ENCODE data around the gene NRDE2.

The NRDE2 gene

GRCh38 chr14:90295870-90296516, 35.7 kb downstream of the NRDE2 start:
- no peak for DNase-seq

- DNase-seq: no peak
These were observed 36.9 kb downstream of the NRDE2 start for GRCh38 chr14:90294872-90295271.

DNA sequence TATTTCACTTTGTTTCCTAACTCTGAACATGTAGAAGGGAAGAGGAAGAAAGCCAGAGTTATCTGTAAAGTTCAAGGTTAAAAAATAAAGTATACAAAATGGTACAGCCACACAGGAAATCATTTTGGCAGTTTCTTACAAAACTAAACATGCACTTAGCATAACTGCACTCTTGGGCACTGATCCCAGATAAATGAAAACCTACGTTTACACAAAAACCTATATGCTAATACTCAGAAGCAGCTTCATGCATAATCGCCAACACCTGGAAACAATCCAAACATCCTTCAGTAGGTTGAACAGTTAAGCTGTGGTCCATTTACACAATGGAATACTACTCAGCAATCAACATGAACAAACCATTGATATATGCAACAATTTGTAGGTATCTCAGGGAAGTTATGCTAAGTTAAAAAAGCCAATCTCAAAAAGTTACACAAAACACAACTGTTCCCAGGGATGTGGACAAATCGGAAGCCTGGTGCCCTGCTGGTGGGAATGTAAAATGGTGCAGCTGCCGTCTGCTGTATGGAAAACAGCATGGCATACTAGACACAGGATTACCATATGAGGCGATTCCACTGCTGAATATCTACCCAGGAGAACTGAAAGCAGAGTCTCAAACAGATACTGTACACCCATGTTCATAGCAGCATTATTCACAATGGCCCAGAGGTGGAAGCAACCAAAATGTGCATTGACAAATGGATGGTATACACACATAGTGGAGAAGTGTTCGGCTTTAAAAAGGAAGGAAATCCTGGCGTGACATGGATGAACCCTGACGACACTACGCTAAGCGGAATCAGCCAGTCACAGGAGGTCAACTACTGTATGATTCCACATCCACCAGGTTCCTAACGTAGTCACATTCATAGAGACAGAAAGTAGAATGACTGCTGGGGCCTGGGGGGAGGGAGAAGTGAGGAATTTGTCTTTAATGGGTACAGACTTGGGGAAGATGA, 37.7 kb downstream of the NRDE2 start:
- DNase-seq: no peak

DNA sequence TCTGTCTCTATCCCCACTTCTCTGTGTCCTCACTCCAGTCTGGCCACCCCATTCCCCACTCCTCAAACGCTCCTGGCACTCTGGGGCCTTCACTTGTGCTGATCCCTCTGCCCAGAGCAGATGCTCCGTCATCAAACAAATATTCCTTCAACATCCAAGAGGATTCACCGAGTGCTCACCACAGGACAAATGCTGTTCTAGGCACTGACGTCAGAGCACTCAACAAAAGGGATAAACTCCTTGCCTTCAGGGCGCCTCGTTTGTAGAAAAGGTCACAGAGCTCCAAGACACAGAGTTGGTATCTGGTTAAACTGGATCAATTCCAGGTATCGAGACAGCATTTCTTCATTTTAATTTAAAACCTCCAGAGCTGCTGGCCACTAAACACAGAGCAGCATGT, 40.0 kb downstream of the NRDE2 start:
- DNase-seq: no peak

GRCh38 chr14:90290337-90291011, 41.3 kb downstream of the NRDE2 start:
- no peak for DNase-seq

DNA sequence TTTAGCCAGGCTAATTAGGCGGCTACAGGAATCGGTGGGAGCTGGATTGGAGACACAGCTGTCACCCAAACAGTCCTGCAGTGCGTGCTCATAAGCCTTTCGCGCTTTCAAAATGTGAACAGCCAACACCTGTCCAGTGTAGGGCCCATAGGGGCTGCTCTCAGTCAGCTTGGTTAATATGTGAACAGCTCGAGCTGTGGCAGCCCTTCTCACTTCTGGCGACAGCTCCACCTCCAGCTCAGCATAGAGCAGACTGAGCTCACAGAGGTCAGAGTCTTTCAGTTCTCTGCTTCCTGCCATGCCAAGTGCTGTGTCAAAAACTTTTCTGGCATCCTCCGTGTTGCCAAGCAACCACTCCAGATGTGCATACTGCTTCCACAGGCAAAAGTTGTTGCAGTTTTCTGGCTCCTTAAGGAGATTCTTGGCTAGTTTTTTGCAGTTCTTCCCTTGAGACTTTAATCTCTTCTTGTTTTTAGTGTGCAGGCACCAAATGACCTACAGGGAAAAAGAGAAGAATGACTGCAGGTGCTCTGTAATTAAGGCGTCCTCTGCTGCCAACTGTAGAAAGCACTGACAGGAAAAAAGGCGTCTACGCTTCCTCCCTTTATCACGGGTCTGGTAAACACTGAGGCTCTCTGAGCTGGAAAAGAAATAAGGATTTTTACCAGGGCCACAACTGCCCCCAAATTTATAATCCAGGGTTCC, 42.9 kb downstream of the NRDE2 start:
- DNase-seq: peak; percentile 18

GRCh38 chr14:90287791-90288190, 44.0 kb downstream of the NRDE2 start:
- DNase-seq: peak; percentile 41

DNA sequence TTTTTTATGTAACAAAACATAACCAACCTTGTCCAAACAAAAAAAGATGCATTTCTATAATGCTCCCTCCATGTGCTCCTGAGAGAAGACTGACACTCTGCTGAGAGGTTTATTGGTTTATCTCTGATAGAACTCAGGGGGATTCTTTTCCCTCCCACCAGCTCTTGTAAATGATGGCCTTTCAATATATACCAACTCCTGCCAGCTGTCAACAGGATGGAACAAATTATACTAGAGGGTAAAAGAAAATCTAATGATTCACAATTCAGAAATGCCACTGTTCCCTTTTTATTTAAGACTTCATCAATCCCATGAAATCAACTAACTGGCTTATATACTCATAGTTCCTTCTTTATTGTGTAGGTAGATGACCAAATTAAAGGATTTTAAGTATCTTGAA, 50.0 kb downstream of the NRDE2 start:
- no peak for DNase-seq

GRCh38 chr14:90281261-90281660, 50.5 kb downstream of the NRDE2 start:
- no peak for DNase-seq

DNA sequence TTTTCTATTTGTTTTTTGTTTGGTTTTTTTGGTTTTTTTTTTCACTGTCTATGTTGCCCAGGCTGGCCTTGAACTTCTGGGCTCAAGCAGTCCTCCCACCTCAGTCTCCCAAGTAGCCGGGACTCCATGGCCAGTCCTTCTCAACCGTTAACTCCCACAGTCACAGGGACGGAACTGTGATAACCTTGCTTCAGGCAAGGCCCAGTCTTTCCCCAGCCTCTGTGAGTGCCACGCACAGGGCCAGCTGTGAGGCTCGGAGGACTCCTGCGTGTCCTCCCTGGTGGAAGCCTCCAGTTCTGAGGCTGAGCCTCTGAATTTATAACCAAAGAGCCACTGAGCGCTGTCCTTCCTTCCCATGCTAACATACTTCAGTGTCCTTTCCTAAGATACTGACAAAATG, 51.6 kb downstream of the NRDE2 start:
- DNase-seq: no peak

DNA sequence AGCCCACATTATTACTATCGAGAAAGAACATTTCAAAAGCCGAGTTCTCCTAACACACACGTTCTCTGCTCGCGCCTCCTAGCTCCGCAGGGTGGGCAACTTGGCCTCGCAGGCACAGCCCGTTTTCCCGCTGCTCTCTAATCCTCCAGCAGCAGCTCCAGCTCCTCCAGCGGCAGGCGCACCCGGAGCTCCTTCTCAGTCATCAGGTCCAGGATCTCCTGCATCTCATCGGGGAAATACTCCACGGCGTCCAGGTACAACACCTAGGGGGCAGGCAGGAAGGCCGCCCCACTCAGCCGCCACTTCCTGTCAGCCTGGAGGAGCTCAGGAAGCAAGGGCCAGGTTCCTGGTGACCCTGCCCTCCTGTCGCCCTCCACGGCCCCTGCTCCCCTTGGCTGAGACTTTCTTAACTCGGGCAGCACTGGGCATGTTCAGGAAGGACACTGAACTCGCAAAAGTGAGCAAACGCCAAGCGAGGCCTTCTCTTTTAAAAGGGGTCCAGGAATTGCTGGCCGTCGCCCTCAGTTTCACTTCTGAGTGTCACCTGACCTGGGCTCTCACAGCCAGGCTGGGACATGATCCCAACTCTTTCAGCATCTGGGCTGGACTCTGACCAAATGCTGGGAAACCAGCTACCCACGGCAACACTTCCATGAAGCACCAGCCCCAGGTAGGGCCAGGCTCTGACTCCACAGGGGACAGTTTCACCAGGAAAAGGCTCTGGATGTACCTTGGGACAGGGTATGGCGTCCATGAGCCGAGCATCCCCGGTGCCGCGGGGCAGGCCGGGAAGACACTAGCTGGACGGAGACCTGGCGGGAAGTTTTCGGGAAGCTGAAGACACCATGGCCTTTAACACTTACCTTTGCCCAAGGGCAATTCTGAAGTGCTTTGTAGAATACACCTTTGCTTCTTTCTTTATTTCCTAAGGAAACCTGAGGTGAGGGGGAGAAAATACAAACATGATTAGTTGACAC, 53.3 kb downstream of the NRDE2 start:
- no peak for DNase-seq

- no peak for DNase-seq
These were observed 54.1 kb downstream of the NRDE2 start for GRCh38 chr14:90277581-90278198.

DNA sequence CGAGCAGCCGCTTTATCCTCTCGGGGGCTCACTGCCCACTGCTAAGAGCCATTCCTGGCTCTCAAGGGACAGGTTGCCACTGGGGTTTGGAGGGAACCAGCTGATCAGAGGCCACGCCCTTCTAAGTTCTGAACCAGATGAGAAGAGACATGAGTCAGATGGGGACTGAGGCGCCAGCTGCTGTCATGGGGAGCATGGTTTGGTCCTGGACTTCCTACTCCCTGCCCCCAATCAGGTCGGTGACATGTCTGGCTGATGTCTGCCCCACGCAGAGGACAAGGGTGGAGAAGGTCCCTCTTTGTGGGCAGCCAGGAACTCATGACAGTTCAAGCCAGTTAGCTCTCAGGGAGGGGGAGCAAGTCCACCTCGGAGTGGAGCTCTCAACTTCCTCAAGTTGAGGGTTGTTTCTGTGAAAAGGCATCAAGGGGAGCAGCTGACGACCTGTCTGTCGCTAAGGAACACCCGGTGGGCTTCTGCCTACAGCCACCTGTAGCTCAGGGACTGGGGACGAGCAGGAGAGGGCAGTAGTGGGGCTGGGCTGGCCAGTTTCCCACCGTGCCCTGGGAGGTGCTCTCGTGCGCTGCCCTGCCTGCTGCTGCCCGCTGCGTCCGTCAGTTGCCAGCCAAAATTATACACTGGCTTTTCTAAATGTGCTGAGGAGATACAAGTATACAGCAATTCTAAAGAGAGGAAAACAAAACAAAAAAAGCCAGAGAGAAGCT, 54.9 kb downstream of the NRDE2 start:
- no peak for DNase-seq

DNA sequence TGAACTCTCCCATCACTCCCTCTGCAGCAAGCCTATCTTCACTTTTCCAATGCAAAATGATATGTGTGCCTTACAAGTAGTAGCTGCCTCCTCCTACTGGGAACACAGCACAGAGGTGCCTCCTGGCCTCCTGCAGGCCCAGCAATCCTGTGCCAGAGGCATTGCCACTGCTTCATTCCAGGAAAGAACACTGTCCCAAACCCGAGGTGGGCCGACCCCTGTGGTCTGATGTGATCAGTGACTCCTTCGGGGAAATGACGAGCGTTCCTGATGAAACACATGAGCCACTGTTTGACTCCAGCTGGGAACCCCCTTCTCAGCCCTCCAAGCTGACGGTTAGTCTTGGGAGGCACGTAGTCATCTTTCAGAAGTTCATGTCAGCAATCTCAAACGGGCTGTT, 55.9 kb downstream of the NRDE2 start:
- no peak for DNase-seq

DNA sequence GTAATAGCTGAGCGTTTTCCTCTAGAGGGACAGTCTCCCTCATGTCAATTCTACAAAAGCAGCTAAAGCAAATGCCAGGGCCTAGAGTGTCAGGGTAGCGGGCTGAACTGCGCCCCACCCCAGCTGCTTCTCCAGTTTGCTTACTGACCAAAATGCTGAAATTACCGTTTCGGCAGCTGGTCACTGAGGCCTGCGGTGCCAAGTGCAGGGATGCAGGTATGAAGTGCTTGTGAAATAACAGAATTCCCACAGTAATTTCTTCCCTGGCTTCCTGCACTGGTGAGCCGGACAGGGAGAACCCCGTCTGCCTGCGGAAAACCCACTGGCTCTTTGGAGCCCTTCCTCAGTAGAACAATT, 56.3 kb downstream of the NRDE2 start:
- DNase-seq: no peak

DNA sequence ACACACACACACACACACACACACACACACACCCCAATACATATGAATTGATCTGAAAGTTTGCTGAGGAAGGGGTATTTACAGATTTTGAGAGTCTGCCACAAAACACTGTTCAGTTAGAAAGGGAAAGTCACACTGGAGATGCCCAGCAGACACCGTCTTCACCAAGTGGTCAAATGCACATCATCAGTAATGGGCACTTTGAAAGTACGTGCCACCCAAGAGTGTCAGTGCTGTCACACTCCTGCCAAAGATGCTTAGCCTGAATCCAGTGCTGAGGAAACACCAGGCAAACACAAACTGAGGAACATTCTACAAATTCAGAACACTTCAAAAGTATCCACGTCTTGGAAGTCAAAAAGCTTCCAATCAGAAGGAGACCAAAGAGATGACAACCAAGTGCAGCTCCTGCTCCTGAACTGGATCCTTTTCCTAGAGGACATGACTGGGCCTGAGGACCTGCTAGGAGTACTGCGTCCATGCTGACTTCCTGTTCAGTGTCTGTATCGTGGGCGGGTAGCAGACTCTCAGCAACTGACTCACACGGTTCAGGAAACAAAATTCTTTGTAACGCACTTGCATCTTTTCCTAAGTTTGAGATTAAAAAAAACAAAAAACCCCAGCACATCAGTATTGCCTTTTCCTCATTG, 56.8 kb downstream of the NRDE2 start:
- DNase-seq: no peak

DNA sequence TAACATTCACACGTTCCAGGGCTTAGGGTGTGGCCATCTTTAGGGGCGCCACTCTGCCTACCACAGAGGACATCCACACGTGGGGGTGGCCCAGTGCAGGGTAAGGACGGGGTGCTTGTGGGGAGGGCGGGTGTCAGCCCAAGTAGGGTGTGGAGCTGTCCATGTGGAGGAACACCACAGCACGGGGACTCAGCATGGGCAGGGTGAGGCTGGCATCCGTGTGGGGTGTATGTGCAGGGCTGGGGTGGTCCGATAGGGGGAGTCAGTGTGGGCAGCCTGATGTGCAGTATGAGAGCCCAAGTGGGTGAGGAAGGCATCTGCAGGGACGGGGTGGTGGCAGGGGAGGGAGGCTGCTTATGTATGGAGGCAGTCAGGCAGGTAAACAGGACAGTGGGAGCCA, 57.7 kb downstream of the NRDE2 start:
- DNase-seq: no peak

DNA sequence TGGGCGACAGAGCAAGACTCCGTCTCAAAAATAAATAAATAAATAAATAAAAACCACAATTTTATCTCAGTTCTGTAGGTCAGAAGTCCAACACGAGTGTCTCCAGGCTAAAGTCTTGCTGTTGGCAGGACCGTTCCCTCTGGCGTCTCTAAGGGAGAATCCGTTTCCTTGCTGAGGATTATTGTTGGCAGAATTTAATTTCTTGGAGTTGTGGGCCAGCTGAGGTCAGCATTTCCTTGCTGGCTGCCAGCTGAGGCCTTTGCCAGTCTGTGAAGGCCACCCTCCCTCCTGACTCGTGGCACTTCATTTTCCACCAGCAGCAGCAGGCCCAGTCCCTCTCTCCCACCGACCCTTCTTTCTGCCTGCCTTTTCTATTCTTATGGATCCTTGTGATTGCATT, 58.2 kb downstream of the NRDE2 start:
- DNase-seq: no peak

DNA sequence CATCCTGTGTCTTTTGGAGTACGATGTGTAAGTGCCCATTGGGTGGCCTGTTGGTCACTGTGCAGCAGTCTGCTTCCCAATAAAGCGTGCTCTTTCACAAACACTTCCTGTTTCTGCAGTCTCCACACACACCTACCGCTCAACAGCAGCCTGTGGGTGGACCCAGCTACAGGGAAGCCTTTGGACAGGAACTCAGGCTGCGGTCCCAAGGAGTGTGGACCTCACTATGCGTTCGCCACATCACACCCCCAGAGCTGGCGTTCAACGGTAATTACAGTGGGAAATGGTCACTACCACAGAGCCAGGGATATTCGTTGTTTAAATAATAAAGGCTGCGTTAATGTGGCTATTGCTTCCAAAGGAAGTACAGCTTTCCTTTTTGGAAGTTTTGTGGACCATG, 59.2 kb downstream of the NRDE2 start:
- no peak for DNase-seq

DNA sequence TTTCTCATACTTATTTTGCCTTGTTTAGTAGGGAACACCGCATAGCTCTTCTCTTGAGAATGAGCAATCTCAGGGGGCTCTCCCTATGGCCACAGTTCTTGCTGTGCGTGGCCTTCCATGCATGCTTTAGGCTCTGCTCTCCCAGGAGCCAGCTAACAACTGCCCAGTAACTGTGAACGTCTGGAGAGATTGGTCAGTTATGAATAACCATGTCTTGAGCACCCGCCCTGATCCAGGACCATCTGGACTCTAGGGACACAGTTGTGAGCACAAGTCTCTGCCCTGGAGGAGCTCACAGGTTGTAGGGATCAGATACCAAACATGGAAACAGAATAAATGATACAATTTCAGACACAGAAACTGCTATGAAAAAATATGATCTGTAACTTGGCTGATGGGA, 63.3 kb downstream of the NRDE2 start:
- no peak for DNase-seq
